Central memory CD4-positive, alpha-beta T cell (primary cell): ENCODE data around the gene CDC37L1.
"Not testable (repeated sequence)": the region's sequence is repeated elsewhere in the genome, so short reads cannot be mapped to it uniquely, and the experiment has no call there.

Experiments
- DNase-seq: peaks from one replicate; pipeline ENCODE4 v3.0.0; 2022
- total RNA-seq, 3 experiments: gene quantifications; one replicate each; lab custom pipeline; 2026; lab: John Stamatoyannopoulos, UW

CDC37L1 gene
- total RNA-seq, result 28.7 to 43.6 (median 35.6) reads per million in 3 experiments

GRCh38 chr9:4679268-4680172 lies at the start of gene CDC37L1:
Gene CDC37L1, plus strand, starts transcription at chr9:4679569. Its CDS starts 199 bp downstream, at chr9:4679768.
- DNase-seq, result peak; percentile 98

- no peak for DNase-seq
Measured at GRCh38 chr9:4630836-4631235, 48.5 kb upstream of the CDC37L1 start.

- no peak for DNase-seq
Measured at GRCh38 chr9:4638968-4639367, 40.4 kb upstream of the CDC37L1 start.

GRCh38 chr9:4639420-4639819 lies 39.9 kb upstream of the CDC37L1 start:
- no peak for DNase-seq

GRCh38 chr9:4640027-4640426 lies 39.3 kb upstream of the CDC37L1 start:
- DNase-seq, result peak; percentile 42

GRCh38 chr9:4642351-4642750 lies 37.0 kb upstream of the CDC37L1 start:
- no peak for DNase-seq

GRCh38 chr9:4654084-4654483 lies 25.3 kb upstream of the CDC37L1 start:
- DNase-seq, result no peak

GRCh38 chr9:4654538-4654937 lies 24.8 kb upstream of the CDC37L1 start:
- no peak for DNase-seq

GRCh38 chr9:4656196-4656595 lies 23.2 kb upstream of the CDC37L1 start:
- not testable (repeated sequence) for DNase-seq

GRCh38 chr9:4656621-4657020 lies 22.7 kb upstream of the CDC37L1 start:
- no peak for DNase-seq

GRCh38 chr9:4657426-4658159 lies 21.8 kb upstream of the CDC37L1 start:
- no peak for DNase-seq

- DNase-seq, result not testable (repeated sequence)
Measured at GRCh38 chr9:4660665-4661064, 18.7 kb upstream of the CDC37L1 start.

- no peak for DNase-seq
Measured at GRCh38 chr9:4661165-4661564, 18.2 kb upstream of the CDC37L1 start.

- DNase-seq, result no peak
Measured at GRCh38 chr9:4661611-4662010, 17.8 kb upstream of the CDC37L1 start.

- DNase-seq, result peak; percentile 75
Measured at GRCh38 chr9:4662108-4662988, 17.0 kb upstream of the CDC37L1 start, which contains the start of gene PLPP6. Gene PLPP6, plus strand, starts transcription at chr9:4662294. Its CDS starts 82 bp downstream, at chr9:4662376.

- peak; percentile 41 for DNase-seq
Measured at GRCh38 chr9:4662989-4663792, 16.2 kb upstream of the CDC37L1 start.

- no peak for DNase-seq
Measured at GRCh38 chr9:4663956-4664355, 15.4 kb upstream of the CDC37L1 start.

GRCh38 chr9:4665357-4665756 lies 14.0 kb upstream of the CDC37L1 start:
- no peak for DNase-seq

GRCh38 chr9:4666042-4666699 lies 13.2 kb upstream of the CDC37L1 start, which contains the start of gene SPATA6L:
Gene SPATA6L, minus strand, starts transcription at chr9:4666480. Its CDS starts 230 bp downstream, at chr9:4666250.
- peak; percentile 22 for DNase-seq

- peak; percentile 41 for DNase-seq
Measured at GRCh38 chr9:4667681-4668080, 11.7 kb upstream of the CDC37L1 start.

- no peak for DNase-seq
Measured at GRCh38 chr9:4668604-4669003, 10.8 kb upstream of the CDC37L1 start.
